Adipocyte (in vitro differentiated cells): ENCODE results near the gene GALNT16.
A peak's percentile ranks its signal among the peaks of the same experiment; 100 is the strongest.

ENCODE experiments used
- DNase-seq: peaks from one replicate; pipeline ENCODE4 v3.0.0-alpha.2; 2015; ENCODE audit warnings: low read depth
- H3K27me3 ChIP-seq: replicated peaks from 2 replicates; pipeline ENCODE4 v1.7.0; 2013; ENCODE audit warnings: mild to moderate bottlenecking, low read length, moderate library complexity; ENCODE audit not compliant: control insufficient read depth, insufficient read depth
- H3K36me3 ChIP-seq: 2 replicates; pipeline ENCODE4 v1.7.0; 2013; ENCODE audit warnings: low read length, mild to moderate bottlenecking, moderate library complexity; ENCODE audit not compliant: control insufficient read depth, insufficient read depth, severe bottlenecking
- H3K4me1 ChIP-seq: 2 replicates; pipeline ENCODE4 v1.7.0; 2013; ENCODE audit warnings: mild to moderate bottlenecking, low read length, moderate library complexity; ENCODE audit not compliant: control insufficient read depth, insufficient read depth
- H3K4me3 ChIP-seq: 2 replicates; pipeline ENCODE4 v1.7.0; 2013; ENCODE audit warnings: mild to moderate bottlenecking, low read length, moderate library complexity
- H3K9ac ChIP-seq: 2 replicates; pipeline ENCODE4 v1.7.0; 2013; ENCODE audit warnings: mild to moderate bottlenecking, low read length, moderate library complexity
- H3K9me3 ChIP-seq: 2 replicates; pipeline ENCODE4 v1.7.0; 2013; ENCODE audit warnings: mild to moderate bottlenecking, low read length, moderate library complexity; ENCODE audit not compliant: control insufficient read depth

Gene GALNT16

GRCh38 chr14:69349091-69349777 lies 89.3 kb downstream of the GALNT16 start:
- DNase-seq, result no peak

GRCh38 chr14:69350892-69351291 lies 90.9 kb downstream of the GALNT16 start:
- Histone ChIP-seq H3K9ac (no peak overlapping the region), H3K9me3 (no peaks in the 10 kb centered on the region), H3K4me3 (no peak overlapping the region), H3K36me3 (no peaks in the 10 kb centered on the region), H3K4me1 (peaks cover 8% of the 10 kb centered on the region), H3K27me3 (no peaks in the 10 kb centered on the region)
- no peak for DNase-seq

More at GRCh38 chr14:69349091-69349777, 89.3 kb downstream of the GALNT16 start:
- Histone ChIP-seq H3K4me3 (no peak overlapping the region), H3K27me3 (no peaks in the 10 kb centered on the region), H3K9ac (no peak overlapping the region), H3K36me3 (no peaks in the 10 kb centered on the region), H3K4me1 (no peaks in the 10 kb centered on the region), H3K9me3 (no peaks in the 10 kb centered on the region)

DNA sequence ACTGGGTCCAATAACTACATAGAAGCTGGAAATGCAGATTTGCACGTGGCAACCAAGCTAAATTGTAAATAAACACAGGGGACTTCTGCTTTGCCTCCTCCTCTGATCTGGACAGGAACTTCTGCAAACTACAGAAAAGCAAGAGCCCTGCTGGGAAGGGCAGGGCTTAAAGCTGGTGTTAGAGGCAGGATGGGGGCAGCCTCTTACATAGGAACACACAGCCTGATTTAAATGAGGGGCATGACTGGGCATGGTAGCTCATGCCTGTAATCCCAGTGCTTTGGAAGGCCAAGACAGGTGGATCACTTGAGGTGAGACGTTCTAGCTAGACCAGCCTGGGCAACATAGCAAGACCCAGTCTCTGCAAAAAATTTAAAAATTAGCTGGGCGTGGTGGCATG lies 91.4 kb downstream of the GALNT16 start:
- H3K27me3 ChIP-seq, result no peaks in the 10 kb centered on the region
- peaks cover 12% of the 10 kb centered on the region for H3K4me1 ChIP-seq
- H3K36me3 ChIP-seq, result no peaks in the 10 kb centered on the region
- H3K9ac ChIP-seq, result no peak overlapping the region
- DNase-seq, result no peak
- no peak overlapping the region for H3K4me3 ChIP-seq
- H3K9me3 ChIP-seq, result no peaks in the 10 kb centered on the region

DNA sequence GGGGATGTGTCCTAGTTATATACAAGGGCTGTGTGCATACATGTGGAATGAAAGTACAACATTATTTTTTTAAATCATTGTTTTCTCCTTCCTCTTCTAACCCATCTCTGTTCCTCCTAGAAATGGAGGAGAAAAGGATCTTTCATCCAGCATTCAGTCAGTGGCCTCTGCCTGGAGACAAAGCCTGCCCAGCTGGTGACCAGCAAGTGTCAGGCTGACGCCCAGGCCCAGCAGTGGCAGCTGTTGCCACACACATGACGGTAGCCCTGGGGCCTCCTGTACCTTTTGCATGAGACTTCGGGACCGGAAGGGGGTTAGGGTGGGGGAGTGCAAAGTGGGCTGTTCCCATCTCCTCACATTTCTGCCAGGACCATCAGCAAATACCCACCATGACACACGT lies 92.0 kb downstream of the GALNT16 start:
- H3K36me3 ChIP-seq, result no peaks in the 10 kb centered on the region
- DNase-seq, result no peak
- H3K4me1 ChIP-seq, result peaks cover 12% of the 10 kb centered on the region
- H3K27me3 ChIP-seq, result no peaks in the 10 kb centered on the region
- no peak overlapping the region for H3K4me3 ChIP-seq
- no peak overlapping the region for H3K9ac ChIP-seq
- H3K9me3 ChIP-seq, result no peaks in the 10 kb centered on the region

DNA sequence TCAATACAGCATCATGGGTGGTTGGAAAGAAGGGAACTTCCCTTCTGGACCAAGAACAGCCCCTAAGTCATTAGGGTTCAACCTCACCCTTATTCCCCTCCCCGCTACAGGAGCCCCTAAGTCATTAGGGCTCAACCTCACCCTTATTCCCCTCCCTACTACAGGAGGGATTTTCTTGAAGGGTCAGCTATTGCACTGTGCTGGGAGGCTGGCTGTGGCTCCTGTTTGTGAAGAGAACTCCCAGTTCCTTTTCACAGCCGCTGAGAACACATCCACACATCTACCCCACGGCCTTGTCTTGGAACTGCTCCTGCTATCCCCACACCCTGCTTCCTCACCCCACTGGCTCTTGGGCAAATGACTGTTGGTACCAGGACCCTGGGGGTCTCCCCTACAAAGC lies 93.2 kb downstream of the GALNT16 start:
- Histone ChIP-seq H3K4me1 (peaks cover 12% of the 10 kb centered on the region), H3K9ac (no peak overlapping the region), H3K27me3 (no peaks in the 10 kb centered on the region), H3K4me3 (no peak overlapping the region), H3K36me3 (no peaks in the 10 kb centered on the region), H3K9me3 (no peaks in the 10 kb centered on the region)
- no peak for DNase-seq

DNA sequence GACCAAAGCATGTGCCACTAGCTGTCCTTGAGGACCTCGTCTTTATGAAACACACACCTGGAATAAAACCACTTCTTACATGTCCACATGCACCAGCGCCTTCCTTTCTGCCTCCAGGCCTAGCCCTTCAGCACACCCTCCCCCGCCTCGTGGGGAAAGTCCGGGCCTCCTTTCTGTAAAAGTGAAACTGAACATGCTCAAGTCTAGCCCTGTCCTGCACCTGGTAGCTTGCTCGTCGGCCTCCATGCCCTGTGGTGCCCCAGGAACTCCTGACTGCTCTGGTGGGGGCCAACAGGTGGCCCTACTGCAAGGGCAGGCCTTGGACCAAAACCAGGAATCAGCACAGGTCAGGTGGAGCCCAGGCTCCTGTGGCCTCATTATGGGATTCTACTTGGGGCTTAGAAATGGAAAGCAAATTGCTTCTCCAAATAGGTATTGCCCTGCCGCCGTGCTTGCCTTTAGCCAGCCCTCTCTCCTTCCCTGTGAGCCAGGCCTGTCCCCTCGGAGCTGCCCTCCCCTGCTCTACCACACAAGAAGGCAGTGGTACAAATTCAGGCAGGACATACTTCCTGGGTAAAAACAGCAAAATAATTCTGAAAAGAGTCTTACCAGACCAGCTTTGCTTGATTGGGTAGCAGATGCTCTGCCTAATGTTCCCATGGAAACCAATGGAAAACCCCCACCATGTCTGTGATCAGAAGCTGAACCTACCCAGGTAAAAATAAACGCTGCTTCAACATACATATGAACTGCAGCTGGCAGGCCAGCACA lies 94.6 kb downstream of the GALNT16 start:
- H3K9ac ChIP-seq, result no peak overlapping the region
- no peak overlapping the region for H3K4me3 ChIP-seq
- no peaks in the 10 kb centered on the region for H3K36me3 ChIP-seq
- no peaks in the 10 kb centered on the region for H3K27me3 ChIP-seq
- DNase-seq, result no peak
- no peaks in the 10 kb centered on the region for H3K9me3 ChIP-seq
- peaks cover 12% of the 10 kb centered on the region for H3K4me1 ChIP-seq

- H3K9me3 ChIP-seq, result no peaks in the 10 kb centered on the region
- no peak overlapping the region for H3K4me3 ChIP-seq
- no peaks in the 10 kb centered on the region for H3K27me3 ChIP-seq
- no peaks in the 10 kb centered on the region for H3K36me3 ChIP-seq
- no peak for DNase-seq
- peak overlapping the region; percentile 40 for H3K9ac ChIP-seq
- H3K4me1 ChIP-seq, result peaks cover 12% of the 10 kb centered on the region
These were observed 95.2 kb downstream of the GALNT16 start for GRCh38 chr14:69355154-69355597.

GRCh38 chr14:69355607-69356281 lies 95.8 kb downstream of the GALNT16 start:
- DNase-seq, result peak; percentile 71
- H3K36me3 ChIP-seq, result no peaks in the 10 kb centered on the region
- peaks cover 12% of the 10 kb centered on the region for H3K4me1 ChIP-seq
- H3K27me3 ChIP-seq, result no peaks in the 10 kb centered on the region
- peak overlapping the region; percentile 40 for H3K9ac ChIP-seq
- no peaks in the 10 kb centered on the region for H3K9me3 ChIP-seq
- no peak overlapping the region for H3K4me3 ChIP-seq

DNA sequence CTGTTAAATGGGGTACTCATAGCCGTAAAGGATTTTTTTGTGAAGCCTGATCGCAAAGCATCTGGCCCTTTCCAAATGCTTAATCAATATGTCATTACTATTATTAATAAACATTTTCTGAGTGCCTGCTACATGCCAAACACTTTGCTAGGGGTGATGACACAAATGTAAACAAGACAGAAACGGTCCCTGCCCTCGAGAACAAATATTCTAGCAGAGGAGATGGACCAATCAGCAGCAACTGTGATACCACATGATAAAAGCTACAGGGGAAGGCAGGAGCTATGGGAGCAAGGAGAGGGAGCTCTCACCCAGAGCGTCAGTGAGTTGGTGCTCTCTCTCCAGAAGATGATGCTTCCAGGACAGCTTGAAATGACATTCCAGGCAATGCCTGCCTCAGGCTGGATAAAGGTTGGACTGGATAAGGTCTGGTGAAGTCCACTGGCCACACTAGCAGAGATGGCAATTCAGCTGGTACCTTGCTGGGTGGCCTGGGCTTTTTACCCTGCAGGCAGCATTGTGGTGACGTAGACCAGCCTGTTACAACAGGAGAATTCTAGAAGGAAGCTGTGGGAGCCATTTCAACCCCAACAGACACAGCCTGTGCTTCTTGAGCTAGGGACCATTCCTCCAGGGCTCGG lies 97.1 kb downstream of the GALNT16 start:
- Histone ChIP-seq H3K36me3 (no peaks in the 10 kb centered on the region), H3K27me3 (no peaks in the 10 kb centered on the region), H3K4me1 (peaks cover 12% of the 10 kb centered on the region), H3K4me3 (no peak overlapping the region), H3K9me3 (no peaks in the 10 kb centered on the region), H3K9ac (no peak overlapping the region)
- no peak for DNase-seq

GRCh38 chr14:69357544-69358200 lies 97.7 kb downstream of the GALNT16 start:
- no peaks in the 10 kb centered on the region for H3K27me3 ChIP-seq
- H3K4me1 ChIP-seq, result peaks cover 12% of the 10 kb centered on the region
- no peak for DNase-seq

More at GRCh38 chr14:69357544-69358200, 97.7 kb downstream of the GALNT16 start:
- Histone ChIP-seq H3K4me3 (no peak overlapping the region), H3K9ac (no peak overlapping the region), H3K9me3 (no peaks in the 10 kb centered on the region), H3K36me3 (no peaks in the 10 kb centered on the region)
